Esophagus muscularis mucosa (tissue), 4 donors: ENCODE measurements around the gene TBCEL.

ENCODE experiments used
- CTCF ChIP-seq, 3 experiments: fragments of 200-600 bp in 2 of 3; fragments of 450-650 bp in 1 of 3; sonication (generic) in 2 of 3; IDR thresholded peaks; one replicate each; pipeline ENCODE4 v1.5.1; 2017 to 2019; ENCODE audit warnings: antibody characterized with exemption in 3 of 3, mild to moderate bottlenecking in 2 of 3, moderate library complexity in 1 of 3
- EP300 ChIP-seq: sonication (generic); formaldehyde crosslinking; IDR thresholded peaks from one replicate; pipeline ENCODE4 v1.6.1; 2017; ENCODE audit warnings: antibody characterized with exemption
- POLR2A ChIP-seq: fragments of 450-650 bp; IDR thresholded peaks from one replicate; pipeline ENCODE4 v1.6.1; 2017; ENCODE audit warnings: antibody characterized with exemption, moderate library complexity, mild to moderate bottlenecking, low read depth
- POLR2AphosphoS5 ChIP-seq, 2 donors: sonication (generic); formaldehyde crosslinking; IDR thresholded peaks; one replicate each; pipeline ENCODE4 v1.6.1; 2017; ENCODE audit warnings: antibody characterized with exemption in 2 of 2

- TF ChIP-seq CTCF (IDR thresholded peaks at IDR 0.05) (no peak), POLR2A (no peak), EP300 (no peak), POLR2AphosphoS5 (IDR thresholded peaks at IDR 0.05) (no peak)
Observed at GRCh38 chr11:121129362-121130340, 105.7 kb downstream of the TBCEL start.
